Measurements from ENCODE around the gene ABCF3. TPM values are rescaled to one million over a fixed set of nuclear protein-coding genes. Genes with fewer than 3 reads are reported as not detected.
A peak's percentile ranks its signal among the peaks of the same experiment; 100 is the strongest.

ABCF3 gene
- total and polyA plus RNA-seq, 2 experiments from 2014 or later = 33.1 to 62.7 TPM

GRCh38 chr3:184233127-184233843, 47.3 kb downstream of the ABCF3 start:
- Histone ChIP-seq H3K27me3 (peaks cover 39% of the 10 kb centered on the region), H3K4me1 (ENCODE audit: insufficient read depth) (peaks cover 12% of the 10 kb centered on the region), H3K4me2 (no peak overlapping the region), H4K20me1 (ENCODE audit: insufficient read depth, poor library complexity, severe bottlenecking) (no peaks in the 10 kb centered on the region), H3K4me3 (no peak overlapping the region), H3K27ac (no peak overlapping the region), H3K9me3 (ENCODE audit: low read depth) (no peaks in the 10 kb centered on the region), H2AFZ (no peak overlapping the region), H3K79me2 (no peaks in the 10 kb centered on the region), H3K36me3 (replicated peaks; ENCODE audit: insufficient read depth, low read depth) (no peaks in the 10 kb centered on the region), H3K9me2 (replicated peaks; ENCODE audit: insufficient read depth) (no peaks in the 10 kb centered on the region)
- no peak for DNase-seq (ENCODE audit: low spot score)
- 91% methylated on average over 23 of the region's 23 CpGs for WGBS (ENCODE audit: low lambda C conversion rate, missing lambda C conversion rate)
- TF ChIP-seq, protein P1, sequence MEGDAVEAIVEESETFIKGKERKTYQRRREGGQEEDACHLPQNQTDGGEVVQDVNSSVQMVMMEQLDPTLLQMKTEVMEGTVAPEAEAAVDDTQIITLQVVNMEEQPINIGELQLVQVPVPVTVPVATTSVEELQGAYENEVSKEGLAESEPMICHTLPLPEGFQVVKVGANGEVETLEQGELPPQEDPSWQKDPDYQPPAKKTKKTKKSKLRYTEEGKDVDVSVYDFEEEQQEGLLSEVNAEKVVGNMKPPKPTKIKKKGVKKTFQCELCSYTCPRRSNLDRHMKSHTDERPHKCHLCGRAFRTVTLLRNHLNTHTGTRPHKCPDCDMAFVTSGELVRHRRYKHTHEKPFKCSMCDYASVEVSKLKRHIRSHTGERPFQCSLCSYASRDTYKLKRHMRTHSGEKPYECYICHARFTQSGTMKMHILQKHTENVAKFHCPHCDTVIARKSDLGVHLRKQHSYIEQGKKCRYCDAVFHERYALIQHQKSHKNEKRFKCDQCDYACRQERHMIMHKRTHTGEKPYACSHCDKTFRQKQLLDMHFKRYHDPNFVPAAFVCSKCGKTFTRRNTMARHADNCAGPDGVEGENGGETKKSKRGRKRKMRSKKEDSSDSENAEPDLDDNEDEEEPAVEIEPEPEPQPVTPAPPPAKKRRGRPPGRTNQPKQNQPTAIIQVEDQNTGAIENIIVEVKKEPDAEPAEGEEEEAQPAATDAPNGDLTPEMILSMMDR (IDR thresholded peaks at IDR 0.05; ENCODE audit: poor library complexity) = no peak
- TF ChIP-seq EZH2phosphoT487 (IDR thresholded peaks at IDR 0.05; ENCODE audit: low read depth, severe bottlenecking, unreplicated experiment) (no peak), EZH2 (IDR thresholded peaks at IDR 0.05; ENCODE audit: borderline replicate concordance) (no peak)

DNA sequence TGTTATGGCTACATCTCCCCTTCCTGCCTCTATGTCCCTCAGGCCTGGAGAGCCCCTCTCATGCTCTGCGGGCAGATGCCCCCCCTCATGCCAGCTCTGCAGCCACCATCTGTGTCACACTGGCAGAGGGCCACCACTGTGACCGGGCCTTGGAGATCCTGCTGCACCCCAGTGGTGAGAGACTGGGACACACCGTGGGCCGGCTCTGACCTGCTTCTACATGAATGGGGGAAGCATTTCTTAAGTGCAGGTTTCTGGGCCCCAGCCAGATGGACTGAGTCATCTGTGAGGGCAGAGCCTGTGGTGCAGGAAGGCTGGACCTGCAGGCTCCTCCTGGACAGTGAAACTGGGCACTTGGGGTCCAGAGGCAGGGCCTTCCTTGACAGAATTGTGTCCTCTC, 48.2 kb downstream of the ABCF3 start:
- peak; percentile 56 for DNase-seq (ENCODE audit: low spot score)
- H3K4me3 ChIP-seq = no peak overlapping the region
- H3K9me2 ChIP-seq (replicated peaks; ENCODE audit: insufficient read depth) = no peaks in the 10 kb centered on the region
- WGBS (ENCODE audit: low lambda C conversion rate, missing lambda C conversion rate) = 60% methylated on average over 4 of the region's 4 CpGs
- no peak overlapping the region for H3K27ac ChIP-seq
- H3K36me3 ChIP-seq (replicated peaks; ENCODE audit: insufficient read depth, low read depth) = no peaks in the 10 kb centered on the region
- H3K79me2 ChIP-seq = no peaks in the 10 kb centered on the region
- H3K4me2 ChIP-seq = no peak overlapping the region
- TF ChIP-seq EZH2phosphoT487 (IDR thresholded peaks at IDR 0.05; ENCODE audit: low read depth, severe bottlenecking, unreplicated experiment) (no peak), EZH2 (IDR thresholded peaks at IDR 0.05; ENCODE audit: borderline replicate concordance) (no peak)
- TF ChIP-seq, protein P1 (IDR thresholded peaks at IDR 0.05; ENCODE audit: poor library complexity) = no peak
- H3K27me3 ChIP-seq = peaks cover 33% of the 10 kb centered on the region
- no peaks in the 10 kb centered on the region for H3K9me3 ChIP-seq (ENCODE audit: low read depth)
- no peak overlapping the region for H2AFZ ChIP-seq
- H4K20me1 ChIP-seq (ENCODE audit: insufficient read depth, poor library complexity, severe bottlenecking) = no peaks in the 10 kb centered on the region
- H3K4me1 ChIP-seq (ENCODE audit: insufficient read depth) = peaks cover 12% of the 10 kb centered on the region

DNA sequence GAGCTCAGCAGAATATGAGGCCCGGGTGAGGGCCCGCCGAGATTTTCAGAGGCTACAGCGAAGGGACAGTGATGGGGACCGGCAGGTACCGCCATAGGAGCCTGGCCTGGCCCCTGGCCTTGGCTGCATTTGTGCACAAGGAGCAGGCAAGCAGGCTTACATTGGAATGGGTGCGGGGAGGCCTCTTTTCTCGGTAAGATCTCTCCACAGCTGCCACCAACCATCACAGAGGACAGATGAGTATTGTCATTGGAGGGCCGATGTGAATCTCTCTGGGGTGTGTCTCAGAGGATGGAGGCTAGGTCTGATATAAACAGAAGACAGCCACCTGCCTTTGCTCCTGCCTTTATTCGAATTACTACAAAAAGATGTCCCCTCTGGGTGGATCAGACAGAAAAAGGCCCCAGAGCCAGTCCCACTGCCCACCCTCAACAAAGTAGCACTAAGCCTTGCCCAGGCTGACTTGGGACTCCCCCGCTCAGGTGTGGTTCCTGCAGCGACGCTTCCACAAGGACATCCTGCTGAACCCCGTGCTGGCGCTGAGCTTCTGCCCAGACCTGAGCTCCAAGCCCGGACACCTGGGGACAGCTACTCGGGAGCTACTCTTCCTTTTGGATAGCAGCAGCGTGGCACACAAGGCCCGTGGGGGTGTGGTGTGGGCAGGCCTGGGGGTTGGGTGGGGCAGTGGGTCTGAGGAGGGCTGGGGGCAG, 48.8 kb downstream of the ABCF3 start:
- Histone ChIP-seq H3K4me1 (ENCODE audit: insufficient read depth) (peaks cover 8% of the 10 kb centered on the region), H3K79me2 (no peaks in the 10 kb centered on the region), H3K27me3 (peaks cover 29% of the 10 kb centered on the region), H3K9me3 (ENCODE audit: low read depth) (no peaks in the 10 kb centered on the region), H2AFZ (no peak overlapping the region), H3K4me2 (no peak overlapping the region), H3K36me3 (replicated peaks; ENCODE audit: insufficient read depth, low read depth) (no peaks in the 10 kb centered on the region), H4K20me1 (ENCODE audit: insufficient read depth, poor library complexity, severe bottlenecking) (no peaks in the 10 kb centered on the region), H3K27ac (no peak overlapping the region), H3K4me3 (no peak overlapping the region), H3K9me2 (replicated peaks; ENCODE audit: insufficient read depth) (no peaks in the 10 kb centered on the region)
- 90% methylated on average over 19 of the region's 19 CpGs for WGBS (ENCODE audit: low lambda C conversion rate, missing lambda C conversion rate)
- DNase-seq (ENCODE audit: low spot score) = no peak
- TF ChIP-seq, protein P1 (IDR thresholded peaks at IDR 0.05; ENCODE audit: poor library complexity) = no peak
- TF ChIP-seq EZH2phosphoT487 (IDR thresholded peaks at IDR 0.05; ENCODE audit: low read depth, severe bottlenecking, unreplicated experiment) = no peak
